Activated CD4-positive, alpha-beta T cell treated with anti-CD3 and anti-CD28 coated beads for 24 hours (primary cell): ENCODE measurements around the gene TOMM20.
A peak's percentile ranks its signal among the peaks of the same experiment; 100 is the strongest.
"Not testable (repeated sequence)": the region's sequence is repeated elsewhere in the genome, so short reads cannot be mapped to it uniquely, and the experiment has no call there.

Experiments used
- DNase-seq, 2 donors: peaks; one replicate each; pipeline ENCODE4 v3.0.0-alpha.2; 2020; ENCODE audit warnings: low read depth in 2 of 2

Gene TOMM20

DNA sequence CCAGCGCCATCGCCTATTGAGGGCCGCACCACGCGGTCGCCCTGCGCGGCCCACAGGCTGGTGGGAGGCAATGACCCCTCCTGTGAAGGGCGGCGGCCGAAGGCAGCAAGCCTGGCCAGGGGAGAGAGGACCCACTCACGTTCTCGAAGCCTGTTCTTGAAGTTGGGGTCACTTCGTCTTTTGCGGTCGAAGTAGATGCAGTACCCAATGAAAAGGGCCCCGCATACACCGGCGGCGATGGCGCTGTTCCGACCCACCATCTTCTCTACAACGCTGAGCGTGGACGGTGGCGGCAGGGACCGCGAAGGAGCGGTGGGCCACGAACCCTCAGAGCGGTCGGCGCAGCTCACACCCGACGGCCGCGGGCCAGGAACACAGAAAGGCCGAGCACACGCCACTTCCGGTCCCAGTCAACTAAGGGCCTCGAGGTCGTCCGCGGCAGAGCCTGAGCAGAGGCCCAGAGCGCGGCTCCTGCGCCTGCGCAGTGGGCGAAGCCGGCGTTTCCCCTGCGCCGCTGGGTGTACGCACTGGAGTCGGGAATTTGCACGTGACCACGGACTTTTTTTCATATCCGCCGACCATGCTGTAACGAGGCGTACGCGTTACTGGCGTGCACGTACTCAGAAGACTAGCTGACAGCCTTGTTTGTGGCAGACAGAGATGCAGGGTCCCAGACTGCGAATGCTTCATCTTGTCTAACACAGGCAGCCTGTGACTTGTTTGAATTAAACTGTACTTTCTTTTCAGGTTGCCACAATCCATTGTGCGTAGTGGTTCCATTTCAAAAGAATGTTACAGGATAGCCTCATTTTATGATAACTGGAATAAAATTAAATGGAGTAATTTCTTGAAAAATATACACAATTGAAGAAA lies at the start of gene TOMM20:
Gene TOMM20 (minus strand): TSS at position 382 of the 873 bp plus-strand sequence. CDS start 122 bp downstream, at position 260.
- peak; percentile 83 to 89 for DNase-seq

GRCh38 chr1:235176486-235176885 lies 47.8 kb upstream of the TOMM20 start:
- DNase-seq = no peak

DNA sequence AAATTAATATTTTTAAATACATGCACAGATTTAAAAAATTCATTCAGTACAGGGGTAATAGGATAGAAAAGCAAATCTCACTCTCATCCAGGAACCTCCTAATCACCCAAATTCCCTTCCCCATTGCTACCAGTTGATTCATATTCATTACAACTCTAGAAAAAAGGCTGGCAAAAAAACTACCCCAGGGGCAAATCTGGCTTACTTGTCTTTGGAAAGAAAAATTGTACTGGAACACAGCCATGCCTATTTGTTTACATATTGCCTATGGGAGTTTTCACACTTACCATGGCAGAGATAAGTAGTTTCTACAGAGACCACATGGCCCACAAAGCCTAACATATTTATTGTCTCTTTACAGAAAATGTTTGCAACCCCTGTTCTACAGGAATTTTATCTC lies 41.3 kb upstream of the TOMM20 start:
- no peak for DNase-seq

DNA sequence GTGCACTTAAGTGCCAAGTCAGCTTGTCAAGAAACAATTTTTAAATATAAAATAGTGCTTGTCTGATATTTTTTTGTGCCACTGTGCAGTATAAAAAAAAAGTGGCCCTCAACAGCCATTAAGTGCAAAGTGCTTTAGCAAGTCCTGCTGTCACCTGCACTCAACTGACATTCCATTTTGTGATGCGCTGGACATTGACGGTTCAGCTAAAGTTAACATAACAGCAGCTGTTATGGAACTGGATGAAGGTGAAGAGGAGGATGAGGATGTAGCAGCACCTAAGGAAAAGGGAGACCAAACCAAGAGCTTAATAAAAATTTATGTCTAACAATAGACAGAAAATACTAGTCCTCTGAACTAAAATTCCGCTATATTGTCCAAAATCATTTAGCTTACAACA lies 39.7 kb upstream of the TOMM20 start:
- no peak for DNase-seq

DNA sequence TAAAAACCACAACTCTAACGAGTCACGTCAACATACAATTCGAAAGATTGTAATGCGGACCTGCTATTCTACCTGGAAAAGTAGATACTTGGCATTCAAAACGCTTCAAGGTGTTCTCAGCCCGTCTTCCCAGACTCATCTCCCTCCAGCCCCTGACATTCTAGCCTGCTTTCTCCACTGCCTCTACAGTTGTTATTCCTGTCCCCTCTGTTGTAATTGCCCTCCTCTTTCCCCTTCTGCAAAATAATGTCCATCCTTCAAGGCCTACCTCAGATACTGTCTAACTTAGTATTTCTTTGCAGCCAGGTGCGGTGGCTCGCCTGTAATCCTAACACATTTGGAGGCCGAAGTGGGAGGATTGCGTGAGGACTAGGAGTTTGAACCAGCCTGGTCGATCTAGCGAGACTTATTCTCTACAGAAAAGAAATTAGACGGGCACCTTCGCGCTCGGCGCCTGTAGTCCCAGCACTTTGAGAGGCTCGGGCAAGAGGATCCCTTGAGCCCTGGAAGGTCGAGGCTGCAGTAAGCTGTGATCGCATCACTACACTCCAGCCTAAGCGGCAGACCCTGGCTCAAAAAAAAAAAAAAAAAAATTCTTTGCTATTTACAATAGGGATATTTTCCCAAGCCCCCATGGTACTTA lies 33.2 kb upstream of the TOMM20 start:
- DNase-seq = no peak

- DNase-seq = peak; percentile 92 to 95
Observed at GRCh38 chr1:235160957-235161684, 32.5 kb upstream of the TOMM20 start, which contains the start of gene RBM34. Gene RBM34, minus strand, starts transcription at chr1:235161250. Its CDS starts 24 bp downstream, at chr1:235161226.

DNA sequence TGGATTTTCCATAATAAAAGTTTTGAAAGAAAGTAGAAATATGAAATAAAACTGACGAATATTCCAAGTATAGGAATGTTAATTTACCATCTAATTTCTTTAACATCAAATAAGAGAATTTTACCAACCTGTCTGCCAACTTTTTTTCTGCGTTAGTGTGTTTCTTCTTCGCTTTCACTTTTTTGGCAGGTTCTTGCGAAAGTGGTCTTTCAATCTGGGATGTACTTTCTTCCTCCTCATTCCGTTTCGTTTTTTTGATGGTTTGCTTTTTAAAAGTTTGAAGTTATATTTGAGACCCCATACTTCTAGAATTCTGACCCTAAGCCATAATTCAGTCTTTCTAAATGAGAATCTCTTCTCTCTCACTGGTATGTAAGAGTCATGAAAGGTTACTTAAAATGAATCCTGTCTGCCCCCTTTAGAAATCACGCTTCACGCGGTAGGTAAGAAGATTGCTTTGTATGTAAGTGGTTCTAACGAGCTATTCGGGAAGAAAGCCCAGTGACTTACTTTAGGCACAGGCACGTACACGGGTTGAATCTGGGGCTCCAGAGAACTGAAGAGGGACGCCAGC lies 31.8 kb upstream of the TOMM20 start:
- DNase-seq = peak in 1 of 2 donors; percentile 12

GRCh38 chr1:235159930-235160329 lies 31.3 kb upstream of the TOMM20 start:
- DNase-seq = not testable (repeated sequence)

- not testable (repeated sequence) for DNase-seq
Observed at GRCh38 chr1:235159284-235159683, 30.6 kb upstream of the TOMM20 start.

- DNase-seq = no peak
Observed at GRCh38 chr1:235158680-235159079, 30.0 kb upstream of the TOMM20 start.

DNA sequence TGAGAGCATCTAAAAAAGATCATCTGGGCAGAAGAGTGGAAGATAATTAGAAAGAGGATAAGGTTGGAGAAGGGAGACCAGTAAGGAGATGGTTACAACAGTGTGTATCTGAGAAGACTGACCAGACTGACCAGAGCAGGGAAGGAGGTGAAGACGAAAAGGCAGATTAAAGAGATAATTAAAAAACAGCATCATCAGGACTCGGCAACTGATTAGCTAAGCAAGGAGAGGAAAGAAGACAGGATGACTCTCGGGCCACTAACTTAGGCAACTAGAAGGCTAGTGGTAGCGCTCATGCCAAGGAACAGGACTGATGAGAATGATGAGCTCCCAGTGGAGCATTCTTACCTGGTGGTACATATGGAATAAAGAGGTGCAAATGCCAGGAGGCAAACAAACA lies 28.5 kb upstream of the TOMM20 start:
- no peak for DNase-seq

GRCh38 chr1:235156740-235157139 lies 28.1 kb upstream of the TOMM20 start:
- DNase-seq = no peak

GRCh38 chr1:235156265-235156664 lies 27.6 kb upstream of the TOMM20 start:
- no peak for DNase-seq

- no peak for DNase-seq
Observed at GRCh38 chr1:235152235-235152634, 23.6 kb upstream of the TOMM20 start.

- DNase-seq = no peak
Observed at GRCh38 chr1:235151033-235151432, 22.4 kb upstream of the TOMM20 start.

- DNase-seq = no peak
Observed at GRCh38 chr1:235149824-235150223, 21.2 kb upstream of the TOMM20 start.

DNA sequence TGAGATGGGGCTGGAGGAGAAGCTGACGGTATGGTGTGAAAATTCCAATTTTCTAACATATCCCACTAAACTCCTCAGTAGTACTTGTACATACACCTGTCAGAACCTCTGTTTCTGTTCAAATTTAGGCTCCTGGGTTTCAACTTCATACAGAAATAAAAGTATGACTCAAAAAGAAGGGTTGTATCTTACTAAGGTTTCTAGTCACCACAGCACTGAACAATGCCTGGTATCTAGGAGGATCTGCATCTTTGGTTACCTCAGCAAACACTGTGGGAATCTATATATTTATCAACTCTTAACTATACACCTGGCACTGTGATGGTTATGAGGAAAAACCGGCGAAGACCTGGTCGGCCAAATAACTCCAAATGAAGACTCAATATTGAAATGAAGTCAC lies 18.6 kb upstream of the TOMM20 start:
- no peak for DNase-seq

- DNase-seq = no peak
Observed at GRCh38 chr1:235145639-235146038, 17.0 kb upstream of the TOMM20 start.

DNA sequence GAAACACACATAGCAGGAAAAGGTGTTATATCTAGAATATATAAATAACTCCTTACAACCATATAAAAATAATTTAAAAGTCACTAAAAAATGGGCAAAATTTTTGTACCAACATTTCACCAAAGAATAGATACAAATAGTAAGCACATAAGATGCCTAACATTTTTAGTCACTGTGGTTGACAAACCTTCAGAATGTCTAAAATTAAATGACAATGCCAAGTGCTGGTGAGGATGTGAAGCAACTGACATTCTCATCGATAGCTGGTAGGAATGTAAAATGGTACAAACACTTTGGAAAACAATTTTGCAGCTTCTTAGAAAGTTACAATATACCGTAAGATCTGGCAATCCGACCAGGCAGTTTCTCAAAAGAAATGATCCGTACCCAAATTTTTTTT lies 14.4 kb upstream of the TOMM20 start:
- no peak for DNase-seq

- no peak for DNase-seq
Observed at GRCh38 chr1:235139315-235139714, 10.7 kb upstream of the TOMM20 start.

- DNase-seq = no peak
Observed at GRCh38 chr1:235138821-235139220, 10.2 kb upstream of the TOMM20 start.

DNA sequence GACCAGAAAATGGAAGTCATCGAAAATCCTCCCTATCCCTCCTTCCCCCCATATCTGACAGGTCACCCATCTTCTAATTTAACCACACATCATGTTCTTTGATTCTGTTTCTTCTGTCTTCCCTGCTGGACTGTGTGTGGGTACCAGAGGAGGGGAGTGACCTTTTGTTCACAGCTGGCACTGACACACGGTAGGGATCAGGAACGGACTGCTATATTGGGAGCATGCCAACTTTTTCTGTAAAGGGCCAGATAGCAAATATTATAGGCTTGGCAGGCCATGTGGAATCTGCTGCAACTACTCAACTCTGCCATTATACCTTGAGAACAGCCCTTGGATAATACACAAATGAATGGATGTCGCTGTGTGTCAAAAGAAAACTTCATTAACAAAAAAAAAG lies 7.5 kb upstream of the TOMM20 start:
- DNase-seq = no peak
